ENCODE results near the gene P2RX1.

The P2RX1 gene

DNA sequence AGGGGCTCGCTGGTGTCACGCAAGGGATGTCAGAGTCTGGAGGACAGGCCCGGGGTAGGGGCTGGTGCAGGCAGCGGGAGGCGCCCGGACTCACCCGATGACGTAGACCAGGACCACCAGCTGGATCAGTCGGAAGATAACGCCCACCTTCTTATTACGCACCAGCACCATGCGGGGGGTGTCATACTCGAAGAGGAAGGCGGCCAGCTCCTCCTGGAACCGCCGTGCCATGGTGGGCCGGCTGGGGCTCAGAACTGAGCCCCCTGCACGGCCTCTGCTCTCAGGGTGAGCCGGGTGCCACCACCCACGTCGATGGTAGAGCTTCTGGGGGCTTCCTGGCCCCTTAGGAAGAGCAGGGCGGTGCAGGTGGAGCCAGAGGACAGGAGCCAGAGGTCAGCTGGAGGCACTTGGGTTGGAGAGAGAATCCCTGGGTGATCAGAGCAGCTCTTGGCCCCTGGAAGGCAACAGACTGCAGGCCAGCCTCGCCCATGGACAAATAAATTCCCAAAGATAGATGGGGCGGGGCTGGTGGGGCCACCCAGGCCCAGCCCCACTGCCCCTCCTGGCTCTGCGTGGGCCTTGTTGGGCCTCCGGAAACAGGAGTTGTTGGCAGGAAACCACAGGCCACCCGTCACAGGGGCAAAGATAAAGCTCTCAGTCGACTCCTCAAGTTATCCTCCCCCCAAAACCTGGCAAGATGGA is at the start of gene P2RX1:
Gene P2RX1 (minus strand): TSS at position 471 of the 702 bp plus-strand sequence. CDS start 240 bp downstream, at position 231.
- H3K36me3 ChIP-seq (ENCODE audit: control insufficient read depth, insufficient read depth, low read length) = no peaks in the 10 kb centered on the region
- TF ChIP-seq, protein P1, sequence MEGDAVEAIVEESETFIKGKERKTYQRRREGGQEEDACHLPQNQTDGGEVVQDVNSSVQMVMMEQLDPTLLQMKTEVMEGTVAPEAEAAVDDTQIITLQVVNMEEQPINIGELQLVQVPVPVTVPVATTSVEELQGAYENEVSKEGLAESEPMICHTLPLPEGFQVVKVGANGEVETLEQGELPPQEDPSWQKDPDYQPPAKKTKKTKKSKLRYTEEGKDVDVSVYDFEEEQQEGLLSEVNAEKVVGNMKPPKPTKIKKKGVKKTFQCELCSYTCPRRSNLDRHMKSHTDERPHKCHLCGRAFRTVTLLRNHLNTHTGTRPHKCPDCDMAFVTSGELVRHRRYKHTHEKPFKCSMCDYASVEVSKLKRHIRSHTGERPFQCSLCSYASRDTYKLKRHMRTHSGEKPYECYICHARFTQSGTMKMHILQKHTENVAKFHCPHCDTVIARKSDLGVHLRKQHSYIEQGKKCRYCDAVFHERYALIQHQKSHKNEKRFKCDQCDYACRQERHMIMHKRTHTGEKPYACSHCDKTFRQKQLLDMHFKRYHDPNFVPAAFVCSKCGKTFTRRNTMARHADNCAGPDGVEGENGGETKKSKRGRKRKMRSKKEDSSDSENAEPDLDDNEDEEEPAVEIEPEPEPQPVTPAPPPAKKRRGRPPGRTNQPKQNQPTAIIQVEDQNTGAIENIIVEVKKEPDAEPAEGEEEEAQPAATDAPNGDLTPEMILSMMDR (IDR thresholded peaks at IDR 0.05; ENCODE audit: insufficient read depth, low read length, poor library complexity, severe bottlenecking) = no peak
- no peaks in the 10 kb centered on the region for H3K27me3 ChIP-seq (replicated peaks; ENCODE audit: control insufficient read depth, insufficient read depth, low read length)
- no peak within 1 kb of the TSS for H3K4me3 ChIP-seq (replicated peaks; ENCODE audit: low read depth, low read length)
- DNase-seq (ENCODE audit: extremely low read depth, insufficient read length) = peak; percentile 56

DNA sequence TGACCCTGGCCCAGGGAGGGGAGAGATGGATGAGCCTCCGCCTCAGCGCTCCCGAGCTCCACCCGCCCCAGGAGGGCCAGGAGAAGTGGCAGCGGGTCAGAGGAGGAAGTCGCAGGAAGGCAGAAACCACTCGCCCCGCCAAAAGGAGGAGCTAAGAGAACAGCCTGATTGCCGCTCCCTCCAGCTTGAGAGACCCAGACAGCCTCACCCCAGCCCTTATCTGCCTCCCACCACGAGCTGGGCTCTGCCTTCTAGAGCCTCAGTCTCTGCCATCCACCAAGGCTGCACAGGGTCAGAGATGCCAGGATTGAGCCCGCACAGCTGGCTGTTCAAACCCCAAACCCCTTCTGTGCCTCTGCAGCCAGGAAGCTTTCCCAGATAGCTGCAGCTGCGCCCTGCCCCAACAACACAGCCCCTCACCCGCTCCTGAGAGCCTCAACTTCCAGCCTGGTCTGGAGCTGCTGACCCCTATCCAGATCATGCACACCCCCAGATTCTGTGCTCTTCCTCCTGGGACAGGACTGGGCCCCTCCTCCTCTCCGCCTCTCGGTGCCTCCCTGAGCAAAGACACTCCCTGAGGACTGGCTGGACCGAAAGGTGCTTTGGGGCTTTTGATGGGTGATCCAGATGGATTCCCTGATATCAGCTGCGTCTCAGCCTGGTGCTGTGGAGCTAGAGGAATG is 49.0 kb upstream of the P2RX1 start:
- Histone ChIP-seq H3K27me3 (replicated peaks; ENCODE audit: control insufficient read depth, insufficient read depth, low read length) (no peaks in the 10 kb centered on the region), H3K36me3 (ENCODE audit: control insufficient read depth, insufficient read depth, low read length) (no peaks in the 10 kb centered on the region; the same call in 1 of the 2 replicates), H3K4me3 (replicated peaks; ENCODE audit: low read depth, low read length) (peak overlapping the region; percentile 73)
- TF ChIP-seq, protein P1 (IDR thresholded peaks at IDR 0.05; ENCODE audit: insufficient read depth, low read length, poor library complexity, severe bottlenecking) = peak; percentile 22
- DNase-seq (ENCODE audit: extremely low read depth, insufficient read length) = peak; percentile 71

DNA sequence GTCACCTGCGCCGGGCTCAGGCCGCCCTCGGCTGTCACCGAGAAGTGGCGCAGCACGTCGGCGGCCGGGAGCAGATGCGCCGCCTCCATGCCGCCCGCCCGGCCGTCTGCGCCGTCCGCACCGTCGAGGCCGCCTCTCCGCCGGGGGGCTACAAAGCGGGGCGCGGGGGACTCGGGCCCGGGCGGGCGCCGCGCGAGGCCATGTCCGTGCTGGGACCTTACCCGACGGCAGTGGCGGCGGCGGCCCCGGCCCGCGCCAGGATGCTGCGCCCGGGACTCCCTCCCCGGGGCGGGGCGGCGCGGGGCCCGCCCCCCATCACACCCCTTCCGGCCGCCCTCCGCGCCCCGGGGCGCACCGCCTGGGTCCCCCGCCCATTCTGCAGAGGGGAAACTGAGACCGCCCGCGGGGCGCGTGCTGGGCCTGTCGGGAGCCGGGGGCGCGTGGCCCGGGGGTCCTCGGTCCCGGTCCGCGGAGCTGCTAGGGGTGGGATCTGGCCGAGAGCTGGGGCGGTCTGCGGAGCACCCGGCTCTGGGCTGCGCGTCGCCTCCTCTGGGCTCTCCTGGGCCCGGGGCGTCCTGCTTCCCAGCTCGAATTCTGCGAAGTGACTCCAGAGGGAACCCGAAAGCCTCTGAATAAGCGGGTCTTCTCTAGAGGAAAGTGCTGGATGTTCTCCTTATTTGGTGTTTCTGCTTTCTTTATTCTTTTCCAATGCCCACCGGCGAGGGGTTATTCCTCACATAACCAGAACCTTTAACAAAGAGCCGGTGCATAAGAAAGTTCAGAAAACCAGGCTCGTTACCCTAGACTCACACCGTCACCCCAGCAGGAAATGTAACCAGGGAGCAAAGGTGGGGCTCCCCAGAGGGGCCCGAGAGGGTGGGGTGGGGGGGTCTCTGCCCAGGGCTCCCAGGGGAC is 48.2 kb upstream of the P2RX1 start, which contains the start of gene ATP2A3:
Gene ATP2A3 (minus strand): TSS at position 235 of the 915 bp plus-strand sequence. CDS start 146 bp downstream, at position 89.
- H3K36me3 ChIP-seq (ENCODE audit: control insufficient read depth, insufficient read depth, low read length) = no peaks in the 10 kb centered on the region; the same call in none of the 2 replicates
- TF ChIP-seq, protein P1 (IDR thresholded peaks at IDR 0.05; ENCODE audit: insufficient read depth, low read length, poor library complexity, severe bottlenecking) = no peak
- DNase-seq (ENCODE audit: extremely low read depth, insufficient read length) = peak; percentile 81
- peak within 1 kb of the TSS; percentile 86 for H3K4me3 ChIP-seq (replicated peaks; ENCODE audit: low read depth, low read length)
- no peaks in the 10 kb centered on the region for H3K27me3 ChIP-seq (replicated peaks; ENCODE audit: control insufficient read depth, insufficient read depth, low read length)

DNA sequence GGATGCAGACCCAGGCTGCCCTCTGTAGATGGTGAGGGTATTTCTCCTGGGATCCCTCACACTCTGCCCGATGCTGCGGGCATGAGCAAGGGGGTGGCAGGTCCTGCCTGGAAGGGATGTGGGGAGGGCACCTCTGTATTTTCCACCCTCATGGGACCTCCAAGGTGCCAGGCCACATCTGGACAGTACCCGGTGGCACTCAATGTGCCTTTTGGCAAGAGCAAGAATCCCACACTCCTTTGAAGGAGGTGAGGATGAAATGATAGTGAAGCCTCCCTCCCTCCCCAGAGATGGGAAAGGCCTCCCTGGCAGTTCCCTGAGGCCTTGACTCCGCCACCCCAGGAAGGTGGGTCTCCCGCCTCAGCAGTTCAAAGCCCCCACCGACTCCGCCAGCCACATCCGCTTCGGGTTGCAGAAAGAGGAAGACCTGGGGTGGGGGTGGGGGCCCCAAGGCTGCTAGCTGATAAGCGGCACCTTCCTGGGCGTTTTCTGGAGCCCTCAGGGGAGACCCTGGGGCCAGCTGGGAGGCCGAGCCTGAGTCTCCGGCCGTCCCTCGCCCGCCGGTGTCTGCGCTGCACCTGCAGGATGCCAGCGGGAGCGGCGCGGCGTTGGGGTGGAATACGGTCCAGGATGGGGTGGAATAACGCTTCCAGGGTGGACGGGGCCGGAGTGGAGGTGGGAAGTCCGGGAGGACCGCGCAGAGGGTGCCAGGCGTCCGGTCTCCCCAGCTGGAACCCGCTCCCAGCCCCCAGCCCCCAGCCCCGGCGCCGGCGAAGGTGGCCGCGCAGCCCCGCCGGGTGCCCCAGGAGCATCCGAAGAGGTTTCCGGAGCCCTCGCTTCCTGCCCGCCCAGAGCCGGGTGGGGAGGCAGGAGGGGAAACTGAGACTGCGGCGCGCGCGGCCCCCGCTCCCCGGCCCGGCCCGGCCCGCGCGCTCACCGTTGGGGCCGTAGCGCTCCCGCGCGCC is 47.3 kb upstream of the P2RX1 start:
- DNase-seq (ENCODE audit: extremely low read depth, insufficient read length) = peak; percentile 74
- TF ChIP-seq, protein P1 (IDR thresholded peaks at IDR 0.05; ENCODE audit: insufficient read depth, low read length, poor library complexity, severe bottlenecking) = no peak
- Histone ChIP-seq H3K27me3 (replicated peaks; ENCODE audit: control insufficient read depth, insufficient read depth, low read length) (no peaks in the 10 kb centered on the region), H3K4me3 (replicated peaks; ENCODE audit: low read depth, low read length) (peak overlapping the region; percentile 86), H3K36me3 (ENCODE audit: control insufficient read depth, insufficient read depth, low read length) (no peaks in the 10 kb centered on the region; the same call in none of the 2 replicates)

DNA sequence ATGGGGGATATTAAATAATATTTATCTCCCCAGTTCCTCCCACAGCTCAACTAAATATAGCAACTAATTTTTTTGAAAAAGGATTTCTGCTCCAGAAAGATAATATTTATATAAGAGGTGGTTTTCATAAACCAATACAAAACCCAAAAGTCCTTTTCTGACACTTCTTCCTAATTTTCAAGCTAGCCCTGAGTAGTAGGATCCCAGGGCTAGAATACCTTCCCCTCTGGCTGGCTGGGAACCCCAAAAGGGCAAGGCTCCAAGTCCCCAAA is 46.6 kb upstream of the P2RX1 start:
- no peak for DNase-seq (ENCODE audit: extremely low read depth, insufficient read length)
- Histone ChIP-seq H3K27me3 (replicated peaks; ENCODE audit: control insufficient read depth, insufficient read depth, low read length) (no peaks in the 10 kb centered on the region), H3K4me3 (replicated peaks; ENCODE audit: low read depth, low read length) (peak overlapping the region; percentile 86), H3K36me3 (ENCODE audit: control insufficient read depth, insufficient read depth, low read length) (peaks cover 4% of the 10 kb centered on the region)
- TF ChIP-seq, protein P1 (IDR thresholded peaks at IDR 0.05; ENCODE audit: insufficient read depth, low read length, poor library complexity, severe bottlenecking) = no peak
